GM21367 (cell line): ENCODE measurements around the gene SBF1.

Experiments used
- ATAC-seq: cut with Tn5 transposase; IDR thresholded peaks from one replicate; pipeline ENCODE4 v1.9.1; 2021; ENCODE audit not compliant: unreplicated experiment

SBF1 gene

GRCh38 chr22:50485221-50486131 lies 10.6 kb upstream of the SBF1 start:
- no peak for ATAC-seq

DNA sequence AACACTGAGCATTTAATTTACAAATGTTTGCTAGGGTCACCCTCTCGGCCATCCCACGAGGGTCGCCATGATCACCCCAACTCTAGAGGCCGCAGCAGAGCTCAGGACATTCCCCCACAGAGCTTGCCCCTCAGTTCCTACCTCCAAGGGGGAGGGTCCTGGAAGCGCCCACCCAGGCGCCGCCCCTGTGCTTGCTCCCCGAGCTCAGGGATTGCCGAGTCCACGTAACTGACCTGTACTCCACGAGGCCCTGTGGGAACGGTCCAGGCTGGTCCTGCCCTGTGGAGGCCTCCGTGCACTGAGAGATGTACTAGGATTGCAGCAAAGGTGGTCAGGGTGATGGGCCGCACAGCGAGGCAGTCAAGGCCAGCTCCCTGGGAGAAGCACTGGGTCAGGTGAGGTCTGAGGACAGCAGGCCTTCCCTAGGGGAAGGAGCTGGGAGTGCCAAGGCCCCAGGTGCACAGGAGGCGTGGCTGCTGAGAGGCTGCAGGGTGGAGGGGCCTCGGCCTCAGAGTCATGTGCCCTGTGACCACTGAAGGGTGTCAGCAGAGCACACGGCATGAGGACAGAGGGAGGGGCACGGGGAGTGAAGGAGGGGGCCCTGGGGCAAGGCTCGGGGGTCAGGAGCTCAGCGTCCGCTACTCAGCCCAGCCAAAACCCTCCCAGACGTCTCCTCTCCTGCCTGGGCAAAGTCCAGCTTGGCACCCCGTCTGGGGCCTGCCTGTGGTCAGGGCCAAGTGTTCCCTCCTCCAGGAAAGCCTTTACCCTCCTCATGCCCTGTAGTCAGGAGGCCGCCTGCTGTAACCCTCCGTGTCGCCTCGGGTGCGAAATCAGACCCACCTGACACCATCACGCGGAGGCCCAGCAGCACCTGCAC lies 9.4 kb upstream of the SBF1 start:
- no peak for ATAC-seq

GRCh38 chr22:50483556-50483955 lies 8.7 kb upstream of the SBF1 start:
- ATAC-seq: no peak

DNA sequence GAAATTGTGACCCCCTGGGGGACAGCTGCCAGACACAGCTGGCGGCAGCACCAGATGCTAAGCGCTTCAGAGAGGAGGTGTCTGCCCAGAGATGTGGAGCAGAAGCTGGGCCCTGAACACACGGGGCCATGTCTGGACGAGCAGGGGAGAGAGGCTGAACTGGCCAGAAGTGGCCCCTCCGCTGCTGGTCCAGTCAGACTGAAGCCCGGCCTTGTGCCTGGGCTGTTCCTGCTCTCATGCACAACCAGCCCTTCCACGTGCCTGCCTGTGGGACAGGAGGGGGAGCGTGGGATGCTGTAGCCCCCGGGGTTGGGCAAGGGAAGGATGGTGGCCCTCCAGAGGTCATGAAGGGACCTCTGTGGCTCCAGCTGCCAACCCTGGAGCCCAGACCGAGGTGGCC lies 8.3 kb upstream of the SBF1 start:
- ATAC-seq: no peak

DNA sequence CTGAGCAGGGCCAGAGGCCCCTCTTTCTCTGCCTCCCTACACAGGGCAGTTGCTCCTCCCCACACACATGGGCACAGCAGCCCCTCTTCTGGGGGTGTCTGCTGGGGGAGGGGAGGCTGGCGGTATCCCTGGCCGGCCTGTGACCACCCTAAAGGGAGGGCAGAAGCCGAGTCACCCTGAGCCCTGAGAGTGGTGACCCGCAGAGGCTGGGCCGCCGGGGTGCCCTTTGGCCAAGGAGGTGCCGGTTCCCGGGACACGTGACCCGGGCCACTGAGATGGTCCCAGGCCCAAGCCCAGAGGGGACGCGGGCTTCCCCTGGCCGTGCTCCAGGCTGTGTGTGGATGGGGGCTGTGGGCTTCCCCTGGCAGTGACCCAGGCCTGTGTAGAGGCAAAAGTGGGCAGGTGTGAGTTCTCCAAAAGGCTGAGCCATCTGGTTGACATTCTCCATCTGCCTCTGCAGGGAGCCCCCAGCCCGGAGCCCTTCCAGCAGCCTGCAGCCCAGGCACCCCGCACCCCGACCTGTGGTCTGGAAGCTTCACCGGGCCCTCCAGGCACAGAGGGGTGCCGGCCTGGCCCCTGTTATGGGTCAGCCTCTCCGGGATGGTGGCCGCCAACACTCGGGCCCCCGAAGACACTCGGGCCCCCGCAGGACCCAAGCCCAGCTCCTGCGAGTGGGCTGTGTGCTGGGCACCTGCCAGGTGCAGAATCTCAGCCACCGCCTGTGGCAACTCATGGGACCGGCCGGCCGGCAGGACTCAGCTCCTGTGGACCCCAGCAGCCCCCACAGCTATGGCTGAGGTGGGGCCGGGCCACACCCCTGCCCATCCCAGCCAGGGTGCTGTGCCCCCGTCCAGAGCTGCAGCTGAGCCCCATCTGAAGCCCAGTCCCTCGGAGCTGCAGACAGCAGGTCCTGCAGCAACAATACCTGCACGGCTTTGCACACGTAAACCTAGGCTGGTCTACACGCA lies 7.6 kb upstream of the SBF1 start:
- no peak for ATAC-seq

DNA sequence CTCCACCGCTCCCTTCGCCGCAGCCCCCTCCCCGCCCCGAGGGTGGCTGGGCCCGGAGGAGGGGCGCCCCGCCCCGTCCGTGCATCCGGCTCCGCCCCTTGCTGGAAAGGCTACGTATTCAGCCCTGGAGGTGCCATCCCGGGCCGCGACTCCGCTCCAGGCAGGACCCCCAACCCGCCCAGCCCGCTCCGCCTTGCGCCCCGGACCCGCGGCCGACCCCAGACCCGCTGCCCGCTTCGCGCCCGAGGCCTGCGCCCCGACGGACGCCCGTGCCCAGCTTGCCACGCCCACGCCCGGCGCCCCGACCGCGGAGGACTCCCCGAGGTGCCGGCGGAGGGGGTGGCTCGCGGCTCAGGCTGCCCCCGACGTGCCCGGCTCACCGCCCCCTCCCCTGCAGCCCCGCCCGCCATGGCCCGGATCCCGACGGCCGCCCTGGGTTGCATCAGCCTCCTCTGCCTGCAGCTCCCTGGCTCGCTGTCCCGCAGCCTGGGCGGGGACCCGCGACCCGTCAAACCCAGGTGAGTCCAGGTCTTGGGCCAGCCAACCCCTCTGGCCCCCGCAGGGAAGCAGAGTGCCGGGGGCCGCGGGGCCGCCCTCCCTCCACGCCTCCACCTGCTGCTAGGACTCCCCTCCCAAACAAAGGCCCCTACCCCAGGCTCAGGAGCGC lies 6.7 kb upstream of the SBF1 start, which contains the start of gene ADM2:
Gene ADM2 (plus strand): TSS at position 104 of the 667 bp plus-strand sequence. CDS start 305 bp downstream, at position 409.
- no peak for ATAC-seq

DNA sequence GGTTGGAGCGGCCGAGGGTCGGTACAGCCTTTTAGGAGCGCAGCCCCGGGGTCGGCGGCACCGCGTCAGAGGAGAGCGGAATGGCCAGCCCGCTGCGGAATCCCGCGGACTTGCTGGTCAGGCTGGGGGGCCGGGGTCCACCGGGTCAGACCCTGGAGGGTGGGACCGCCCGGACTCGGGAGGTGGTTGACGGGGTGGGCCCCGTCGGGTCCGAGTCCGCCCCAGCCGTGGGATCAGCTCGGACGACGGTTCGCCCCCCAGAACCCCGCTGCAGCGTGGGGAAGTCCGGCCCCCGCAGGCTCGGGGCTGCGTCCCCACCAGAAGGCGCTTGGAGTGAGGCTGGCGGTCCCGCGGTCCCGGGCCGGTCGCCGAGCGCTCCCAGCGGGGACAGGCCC lies 6.2 kb upstream of the SBF1 start:
- ATAC-seq: no peak

DNA sequence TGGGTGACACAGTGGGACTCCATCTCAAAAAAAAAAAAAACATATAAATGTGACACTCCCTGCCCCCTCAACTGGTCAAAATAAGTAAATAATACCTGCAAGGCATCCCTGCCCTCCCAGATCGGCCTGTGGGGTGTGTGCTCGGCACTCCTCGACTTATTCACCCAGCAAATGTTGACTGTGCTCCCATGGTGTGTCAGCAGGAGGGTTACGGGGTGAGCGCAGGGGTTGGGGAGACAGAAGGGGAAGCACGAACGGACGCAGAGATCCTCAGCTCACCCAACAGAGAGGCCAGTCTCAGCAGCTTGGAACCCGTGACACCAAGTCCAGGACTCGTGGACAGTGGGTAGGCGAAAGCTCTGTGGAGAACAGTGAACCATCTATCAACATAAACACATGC lies 4.9 kb upstream of the SBF1 start:
- no peak for ATAC-seq

- ATAC-seq: no peak
These were observed 3.1 kb upstream of the SBF1 start for GRCh38 chr22:50477923-50478322.

DNA sequence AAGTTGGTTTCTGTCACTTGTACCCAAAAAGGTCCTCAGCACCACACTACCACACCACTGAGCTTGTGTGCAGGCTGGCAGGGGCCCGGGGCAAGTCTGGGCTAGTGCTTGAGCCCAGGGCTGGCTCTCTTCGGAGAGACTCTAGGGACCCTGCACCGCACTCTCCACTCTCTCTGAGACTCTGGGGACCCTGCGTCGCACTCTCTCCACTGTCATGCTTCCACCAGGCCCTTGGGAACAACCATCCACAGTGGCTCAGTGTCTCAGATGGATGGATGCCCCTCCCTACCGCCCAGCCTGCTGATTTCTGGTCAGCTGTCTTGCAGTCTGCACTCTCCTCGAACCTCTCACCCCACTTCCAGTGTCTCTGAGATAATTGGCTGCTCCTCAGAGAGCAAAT lies 2.0 kb upstream of the SBF1 start:
- ATAC-seq: no peak

DNA sequence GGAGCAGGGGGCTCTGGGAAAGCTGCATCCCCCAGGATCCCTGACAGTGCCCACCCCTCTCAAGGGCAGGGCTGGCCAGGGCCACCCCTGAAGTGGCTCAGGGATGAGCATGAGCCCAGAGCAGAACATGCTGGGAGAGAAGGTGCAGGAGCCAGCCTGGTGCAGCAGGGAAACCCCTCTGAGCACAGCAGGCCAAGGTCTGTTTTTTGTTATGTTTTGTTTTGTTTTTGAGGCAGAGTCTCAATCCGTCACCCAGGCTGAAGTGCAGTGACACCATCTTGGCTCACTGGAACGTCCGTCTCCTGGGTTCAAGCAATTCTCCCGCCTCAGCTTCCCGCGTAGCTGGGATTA lies 792 bp upstream of the SBF1 start:
- ATAC-seq: no peak

DNA sequence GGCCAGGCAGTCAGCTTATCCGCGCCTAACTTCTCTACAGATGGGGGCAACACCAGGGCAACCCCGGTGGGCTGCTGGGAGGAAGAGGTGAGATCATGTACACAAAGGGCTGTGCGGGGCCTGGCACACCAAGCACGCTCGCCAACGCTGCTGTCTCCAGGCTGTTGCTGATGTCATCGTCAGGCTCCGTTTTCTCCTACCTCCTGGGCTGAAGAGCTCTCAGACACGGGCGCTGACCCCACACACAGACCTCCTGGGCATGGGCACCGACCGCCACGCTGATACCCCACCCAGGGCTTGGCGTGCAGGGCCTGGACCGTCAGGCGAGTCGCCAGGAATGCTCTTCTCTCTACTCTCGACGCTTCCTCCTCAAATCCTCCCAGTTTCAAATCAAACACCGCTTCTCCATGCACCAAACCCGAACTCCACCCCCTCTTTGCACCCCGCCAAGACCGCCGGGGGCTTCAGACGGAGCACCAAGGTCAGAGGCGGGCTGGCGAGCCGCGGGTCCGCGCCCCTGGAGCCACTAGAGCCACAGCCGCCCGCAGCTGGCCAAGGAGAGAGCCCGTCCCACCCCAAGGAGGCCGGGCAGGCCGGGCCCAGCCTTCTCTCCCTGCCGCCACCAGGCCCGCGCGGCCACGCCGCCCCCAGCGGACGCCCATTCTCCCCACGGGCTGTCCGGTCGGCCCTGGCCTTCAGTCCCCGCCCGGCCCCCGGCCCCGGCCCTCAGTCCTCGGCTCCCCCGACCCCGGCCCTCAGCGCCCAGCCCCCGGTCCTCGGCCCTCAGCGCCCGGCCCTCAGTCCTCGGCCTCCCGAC lies 772 bp downstream of the SBF1 start:
- no peak for ATAC-seq

DNA sequence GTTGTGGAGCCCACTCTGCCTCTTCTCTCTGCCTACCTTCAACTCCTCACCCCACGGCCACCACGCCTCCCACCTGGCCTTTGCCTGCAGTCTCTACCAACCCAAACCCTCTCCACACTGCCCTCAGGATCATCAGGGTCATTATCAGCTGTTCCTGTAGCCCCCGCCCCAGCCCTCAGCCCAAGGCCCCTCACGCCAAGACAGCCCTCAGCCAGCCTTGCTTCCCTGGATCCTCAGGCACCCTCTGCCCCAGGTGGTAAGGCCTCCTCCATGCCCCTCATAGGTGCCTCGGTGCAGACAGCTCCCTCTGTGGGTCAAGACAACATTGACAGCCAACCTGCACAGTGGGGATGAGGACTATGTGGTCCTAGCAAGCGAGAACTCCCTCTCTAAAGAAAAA lies 1.7 kb downstream of the SBF1 start:
- no peak for ATAC-seq

DNA sequence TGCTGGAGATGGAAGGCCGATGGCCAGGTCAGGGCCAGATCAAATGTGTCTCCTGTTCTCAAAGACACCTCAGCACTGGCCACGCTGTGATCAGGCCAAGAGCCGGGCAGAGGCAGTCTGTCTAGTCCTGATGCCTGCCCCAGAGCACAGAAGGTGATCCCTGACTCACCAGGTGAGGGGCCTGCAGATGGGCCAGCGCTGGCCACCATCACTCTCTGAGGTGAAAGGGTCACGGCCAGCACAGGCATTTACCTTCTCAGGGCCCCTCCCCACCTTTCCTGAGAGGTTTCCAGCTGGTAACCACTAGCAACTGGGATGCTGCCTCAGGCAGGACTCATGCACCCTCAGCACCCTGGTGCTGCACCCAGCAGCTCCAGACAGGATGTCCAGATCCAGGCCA lies 2.9 kb downstream of the SBF1 start:
- no peak for ATAC-seq

- no peak for ATAC-seq
These were observed 3.5 kb downstream of the SBF1 start for GRCh38 chr22:50471197-50471847.

DNA sequence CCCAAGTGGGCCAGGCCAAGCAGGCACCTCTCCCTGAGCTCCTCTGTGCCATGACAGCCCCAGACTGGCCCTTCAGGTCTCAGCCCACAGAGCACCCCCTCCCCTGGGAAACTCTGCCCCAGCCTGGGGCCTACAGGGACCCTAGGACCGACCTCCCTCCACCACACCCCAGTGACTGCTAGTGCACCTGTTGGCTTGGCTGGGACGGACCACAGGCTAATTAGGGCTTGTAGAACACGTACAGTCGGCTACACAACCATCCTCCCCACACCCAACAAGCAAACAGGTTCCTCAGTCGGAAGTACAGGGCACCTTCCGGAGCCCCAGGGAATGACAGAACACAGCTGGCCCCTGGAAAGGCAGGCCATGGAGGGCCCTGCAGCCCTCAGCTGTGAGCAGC lies 4.3 kb downstream of the SBF1 start:
- no peak for ATAC-seq

GRCh38 chr22:50469377-50470305 lies 5.2 kb downstream of the SBF1 start:
- ATAC-seq: peak; percentile 31

GRCh38 chr22:50468626-50469025 lies 6.2 kb downstream of the SBF1 start:
- ATAC-seq: no peak
